ENCODE results near the gene LAMC1. TPM values are rescaled to one million over a fixed set of nuclear protein-coding genes. Genes with fewer than 3 reads are reported as not detected.

The LAMC1 gene
- total RNA-seq, 1 experiment from 2014 or later: 61.2 TPM

GRCh38 chr1:183096894-183097293 lies 73.7 kb downstream of the LAMC1 start:
- Histone ChIP-seq H3K9me2 (ENCODE audit: insufficient read depth) (no peaks in the 10 kb centered on the region), H3K9ac (ENCODE audit: low read length) (no peak overlapping the region), H4K20me1 (ENCODE audit: insufficient read depth) (no peaks in the 10 kb centered on the region), H3K4me2 (ENCODE audit: low read length) (no peak overlapping the region), H3K4me3 (replicated peaks in 1 of 2; ENCODE audit: low read depth in 1 of 2, low read length in 2 of 2) (no peak overlapping the region), H3K27ac (ENCODE audit: low read depth, low read length) (no peak overlapping the region), H3K79me2 (ENCODE audit: insufficient read depth, low read length) (peaks cover 26% of the 10 kb centered on the region), H2AFZ (ENCODE audit: low read depth, low read length, poor library complexity, severe bottlenecking) (no peak overlapping the region), H3K27me3 (ENCODE audit: insufficient read depth, low read length) (no peaks in the 10 kb centered on the region), H3K9me3 (ENCODE audit: control insufficient read depth in 1 of 2, insufficient read depth in 1 of 2, low read depth in 1 of 2, low read length in 2 of 2) (no peaks in the 10 kb centered on the region), H3K36me3 (ENCODE audit: control insufficient read depth in 1 of 2, insufficient read depth in 2 of 2, low read length in 2 of 2) (no peaks in the 10 kb centered on the region), H3K4me1 (ENCODE audit: control insufficient read depth in 1 of 2, insufficient read depth in 2 of 2, low read length in 2 of 2) (peaks cover 10 to 21% of the 10 kb centered on the region in 2 experiments)
- no peak for DNase-seq (ENCODE audit: low read depth, low spot score)
- POLR2A ChIA-PET: no interaction called here
- RAD21 ChIA-PET (ENCODE audit: low non-redundant PET in 1 of 2, low total read pairs in 2 of 2, uncharacterized antibody in 2 of 2, unreplicated experiment in 2 of 2): no interaction called here
- no peak for ATAC-seq
- TF ChIP-seq MAX (IDR thresholded peaks at IDR 0.05): no peak
- no peak for TF ChIP-seq EGR1 (IDR thresholded peaks at IDR 0.05; ENCODE audit: low read depth)
- TF ChIP-seq ZFX (IDR thresholded peaks at IDR 0.05): no peak
- TF ChIP-seq POLR2A (IDR thresholded peaks at IDR 0.05; ENCODE audit: borderline replicate concordance, extremely low read depth, insufficient read depth, insufficient read length): no peak
- no peak for TF ChIP-seq JUND (IDR thresholded peaks at IDR 0.05)
- TF ChIP-seq CTCF (IDR thresholded peaks at IDR 0.05 in 2 of 3, conservative IDR thresholded peaks at IDR 0.05 in 1 of 3; ENCODE audit: borderline replicate concordance in 1 of 3, insufficient read depth in 1 of 3, low read depth in 2 of 3, low read length in 2 of 3): no peak
- TF ChIP-seq EZH2 (IDR thresholded peaks at IDR 0.05): no peak
- no peak for TF ChIP-seq SP1 (IDR thresholded peaks at IDR 0.05; ENCODE audit: low read depth)
- intact Hi-C loops (cut with micrococcal nuclease): loop anchor here (10.0 kb wide), 1 partner anchor 132 kb away; no protein-coding TSS in a partner anchor
- CTCF ChIA-PET: no interaction called here
- BruUV-seq (replicated peaks): no TSS peak

GRCh38 chr1:183097438-183098051 lies 74.3 kb downstream of the LAMC1 start:
- POLR2A ChIA-PET: no interaction called here
- H3K9me2 ChIP-seq (ENCODE audit: insufficient read depth): no peaks in the 10 kb centered on the region
- H3K27ac ChIP-seq (ENCODE audit: low read depth, low read length): no peak overlapping the region
- H3K27me3 ChIP-seq (ENCODE audit: insufficient read depth, low read length): no peaks in the 10 kb centered on the region
- DNase-seq (ENCODE audit: low read depth, low spot score): no peak
- peaks cover 21% of the 10 kb centered on the region; the same call in 1 of the 2 replicates for H3K79me2 ChIP-seq (ENCODE audit: insufficient read depth, low read length)
- H3K36me3 ChIP-seq (ENCODE audit: control insufficient read depth in 1 of 2, insufficient read depth in 2 of 2, low read length in 2 of 2): no peaks in the 10 kb centered on the region
- intact Hi-C loops (cut with micrococcal nuclease): loop anchor here (10.0 kb wide), 1 partner anchor 133 kb away; no protein-coding TSS in a partner anchor
- RAD21 ChIA-PET (ENCODE audit: low non-redundant PET in 1 of 2, low total read pairs in 2 of 2, uncharacterized antibody in 2 of 2, unreplicated experiment in 2 of 2): no interaction called here
- no TSS peak for BruUV-seq (replicated peaks)
- H3K4me2 ChIP-seq (ENCODE audit: low read length): no peak overlapping the region
- CTCF ChIA-PET: no interaction called here
- H3K9me3 ChIP-seq (ENCODE audit: control insufficient read depth in 1 of 2, insufficient read depth in 1 of 2, low read depth in 1 of 2, low read length in 2 of 2): no peaks in the 10 kb centered on the region
- H4K20me1 ChIP-seq (ENCODE audit: insufficient read depth): no peaks in the 10 kb centered on the region
- H3K4me3 ChIP-seq (replicated peaks in 1 of 2; ENCODE audit: low read depth in 1 of 2, low read length in 2 of 2): no peak overlapping the region
- no peak for TF ChIP-seq RAD21 (IDR thresholded peaks at IDR 0.05; ENCODE audit: low read depth)
- no peak for TF ChIP-seq POLR2AphosphoS5 (IDR thresholded peaks at IDR 0.05; ENCODE audit: low read depth, low read length)
- no peak for TF ChIP-seq SRF (IDR thresholded peaks at IDR 0.05; ENCODE audit: low read depth)
- TF ChIP-seq EZH2 (IDR thresholded peaks at IDR 0.05): no peak
- no peak for TF ChIP-seq EZH2phosphoT487 (IDR thresholded peaks at IDR 0.05; ENCODE audit: borderline replicate concordance)
- TF ChIP-seq MAX (IDR thresholded peaks at IDR 0.05): no peak
- no peak for TF ChIP-seq YY1 (IDR thresholded peaks at IDR 0.05; ENCODE audit: extremely low read depth, insufficient replicate concordance, low read depth, low read length)
- H3K9ac ChIP-seq (ENCODE audit: low read length): no peak overlapping the region
- H3K4me1 ChIP-seq (ENCODE audit: control insufficient read depth in 1 of 2, insufficient read depth in 2 of 2, low read length in 2 of 2): peaks cover 10 to 20% of the 10 kb centered on the region in 2 experiments
- no peak overlapping the region for H2AFZ ChIP-seq (ENCODE audit: low read depth, low read length, poor library complexity, severe bottlenecking)
- ATAC-seq: no peak

All from HCT116 (cell line).